Hepatocyte (in vitro differentiated cells): Measurements from ENCODE around the gene SELENOT.

Source experiments
- EZH2 ChIP-seq: fragments of 200-600 bp; sonication (generic); IDR thresholded peaks from 2 replicates; pipeline ENCODE4 v1.6.1; 2016; ENCODE audit warnings: antibody characterized with exemption, mild to moderate bottlenecking, borderline replicate concordance
- EZH2phosphoT487 ChIP-seq: fragments of 200-600 bp; sonication (generic); IDR thresholded peaks from one replicate; pipeline ENCODE4 v1.6.1; 2018; ENCODE audit warnings: antibody characterized with exemption, mild to moderate bottlenecking, low read depth, moderate library complexity; ENCODE audit not compliant: unreplicated experiment, severe bottlenecking
- TF ChIP-seq, protein P1 (sequence below): fragments of 200-600 bp; sonication (generic); IDR thresholded peaks from 2 replicates; pipeline ENCODE4 v1.5.1; 2016; ENCODE audit warnings: antibody characterized with exemption, mild to moderate bottlenecking; ENCODE audit not compliant: poor library complexity

DNA sequence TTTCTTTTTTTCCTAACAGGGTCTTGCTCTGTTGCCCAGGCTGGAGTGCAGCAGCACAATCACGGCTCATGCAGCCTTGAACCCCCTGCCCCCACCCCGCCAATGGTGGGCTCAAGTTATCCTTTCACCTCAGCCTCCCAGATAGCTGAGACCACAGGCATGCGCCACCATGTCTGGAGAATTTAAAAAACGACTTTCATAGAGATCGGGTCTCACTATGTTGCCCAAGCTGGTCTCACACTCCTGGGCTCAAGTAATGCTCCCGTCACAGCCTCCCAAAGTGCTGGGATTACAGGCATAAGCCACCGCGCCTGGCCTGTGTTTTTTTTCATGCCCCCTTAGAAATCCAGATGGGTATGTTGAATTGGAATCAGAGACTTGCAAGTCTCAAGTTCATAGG is 60.3 kb downstream of the SELENOT start:
- TF ChIP-seq EZH2 (no peak), EZH2phosphoT487 (no peak)
- TF ChIP-seq, protein P1, sequence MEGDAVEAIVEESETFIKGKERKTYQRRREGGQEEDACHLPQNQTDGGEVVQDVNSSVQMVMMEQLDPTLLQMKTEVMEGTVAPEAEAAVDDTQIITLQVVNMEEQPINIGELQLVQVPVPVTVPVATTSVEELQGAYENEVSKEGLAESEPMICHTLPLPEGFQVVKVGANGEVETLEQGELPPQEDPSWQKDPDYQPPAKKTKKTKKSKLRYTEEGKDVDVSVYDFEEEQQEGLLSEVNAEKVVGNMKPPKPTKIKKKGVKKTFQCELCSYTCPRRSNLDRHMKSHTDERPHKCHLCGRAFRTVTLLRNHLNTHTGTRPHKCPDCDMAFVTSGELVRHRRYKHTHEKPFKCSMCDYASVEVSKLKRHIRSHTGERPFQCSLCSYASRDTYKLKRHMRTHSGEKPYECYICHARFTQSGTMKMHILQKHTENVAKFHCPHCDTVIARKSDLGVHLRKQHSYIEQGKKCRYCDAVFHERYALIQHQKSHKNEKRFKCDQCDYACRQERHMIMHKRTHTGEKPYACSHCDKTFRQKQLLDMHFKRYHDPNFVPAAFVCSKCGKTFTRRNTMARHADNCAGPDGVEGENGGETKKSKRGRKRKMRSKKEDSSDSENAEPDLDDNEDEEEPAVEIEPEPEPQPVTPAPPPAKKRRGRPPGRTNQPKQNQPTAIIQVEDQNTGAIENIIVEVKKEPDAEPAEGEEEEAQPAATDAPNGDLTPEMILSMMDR, result no peak
